A673 (cell line): Measurements from ENCODE around the gene LAMA2.

Source experiments
- CTCF ChIP-seq: fragments of 300-800, 200-600 bp; sonication (generic); conservative IDR thresholded peaks from 2 replicates; pipeline ENCODE4 v1.5.1; 2017; ENCODE audit warnings: low read depth, mild to moderate bottlenecking, antibody characterized with exemption, low read length, moderate library complexity, mixed read lengths
- EZH2 ChIP-seq: fragments of 200-600 bp; sonication (generic); IDR thresholded peaks from 2 replicates; pipeline ENCODE4 v1.6.1; 2017; ENCODE audit warnings: borderline replicate concordance, low read depth, mild to moderate bottlenecking, mixed read lengths, antibody characterized with exemption, low read length; ENCODE audit not compliant: poor library complexity, severe bottlenecking

- TF ChIP-seq EZH2 (no peak), CTCF (no peak)
Measured at GRCh38 chr6:129015721-129016120, 132.8 kb downstream of the LAMA2 start.
